Suprapubic skin (tissue), 3 donors: ENCODE results near the gene STXBP3.

ENCODE experiments used
- POLR2A ChIP-seq, 2 donors: fragments of 450-650 bp; IDR thresholded peaks; one replicate each; pipeline ENCODE4 v1.6.1; 2017; ENCODE audit warnings: antibody characterized with exemption in 2 of 2, mild to moderate bottlenecking in 2 of 2, moderate library complexity in 2 of 2
- TF ChIP-seq, protein P1 (sequence below), 2 donors: fragments of 200-600 bp in 1 of 2; fragments of 450-650 bp in 1 of 2; sonication (generic) in 1 of 2; IDR thresholded peaks; one replicate each; pipeline ENCODE4 v1.5.1; 2016 to 2019; ENCODE audit warnings: antibody characterized with exemption in 2 of 2, mild to moderate bottlenecking in 1 of 2, moderate library complexity in 1 of 2

DNA sequence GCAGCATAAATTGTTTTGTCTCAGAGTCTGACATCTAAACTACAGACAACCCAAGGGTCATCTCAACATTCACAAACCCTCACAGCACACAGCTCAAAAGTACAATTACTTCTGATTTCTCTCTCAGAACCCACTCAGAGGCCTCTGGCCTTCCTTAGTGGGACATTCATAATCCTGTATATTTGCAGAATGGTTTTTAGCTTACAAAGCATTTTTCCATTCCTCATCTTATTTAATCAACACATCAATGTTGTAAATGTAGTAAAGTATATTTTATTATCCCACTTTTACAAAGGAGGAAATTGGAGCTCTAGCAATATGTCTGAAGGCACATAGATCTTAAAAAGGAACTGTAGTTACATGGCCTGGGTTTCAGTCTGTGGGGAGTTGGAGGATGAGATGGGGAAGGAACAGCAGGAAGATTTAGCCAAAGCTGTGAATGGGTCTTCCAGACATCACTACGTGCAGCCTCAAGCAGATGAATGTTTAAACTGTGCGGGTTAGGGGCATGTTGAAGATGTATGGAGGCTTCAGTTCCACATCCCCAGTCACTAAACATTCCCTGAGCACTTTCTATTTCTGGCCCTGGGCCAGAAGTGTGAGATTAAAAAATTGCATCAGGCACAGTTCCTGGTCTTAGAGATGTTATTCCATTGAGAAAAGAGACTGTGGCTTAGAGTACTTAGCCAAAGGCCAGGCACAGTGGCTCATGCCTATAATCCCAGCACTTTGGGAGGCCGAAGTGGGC lies 97.1 kb downstream of the STXBP3 start:
- TF ChIP-seq, protein P1, sequence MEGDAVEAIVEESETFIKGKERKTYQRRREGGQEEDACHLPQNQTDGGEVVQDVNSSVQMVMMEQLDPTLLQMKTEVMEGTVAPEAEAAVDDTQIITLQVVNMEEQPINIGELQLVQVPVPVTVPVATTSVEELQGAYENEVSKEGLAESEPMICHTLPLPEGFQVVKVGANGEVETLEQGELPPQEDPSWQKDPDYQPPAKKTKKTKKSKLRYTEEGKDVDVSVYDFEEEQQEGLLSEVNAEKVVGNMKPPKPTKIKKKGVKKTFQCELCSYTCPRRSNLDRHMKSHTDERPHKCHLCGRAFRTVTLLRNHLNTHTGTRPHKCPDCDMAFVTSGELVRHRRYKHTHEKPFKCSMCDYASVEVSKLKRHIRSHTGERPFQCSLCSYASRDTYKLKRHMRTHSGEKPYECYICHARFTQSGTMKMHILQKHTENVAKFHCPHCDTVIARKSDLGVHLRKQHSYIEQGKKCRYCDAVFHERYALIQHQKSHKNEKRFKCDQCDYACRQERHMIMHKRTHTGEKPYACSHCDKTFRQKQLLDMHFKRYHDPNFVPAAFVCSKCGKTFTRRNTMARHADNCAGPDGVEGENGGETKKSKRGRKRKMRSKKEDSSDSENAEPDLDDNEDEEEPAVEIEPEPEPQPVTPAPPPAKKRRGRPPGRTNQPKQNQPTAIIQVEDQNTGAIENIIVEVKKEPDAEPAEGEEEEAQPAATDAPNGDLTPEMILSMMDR (IDR thresholded peaks at IDR 0.05): no peak
- TF ChIP-seq POLR2A (IDR thresholded peaks at IDR 0.05): no peak
